H1 (cell line): Measurements from ENCODE around the gene UVSSA. TPM values are rescaled to one million over a fixed set of nuclear protein-coding genes. Genes with fewer than 3 reads are reported as not detected.

Source experiments
- EGR1 ChIP-seq: IDR thresholded peaks from 2 replicates; pipeline ENCODE4 v1.6.1; 2011; ENCODE audit warnings: low read depth, low read length, borderline replicate concordance
- HDAC2 ChIP-seq, 2 experiments: fragments of 300-600 bp in 1 of 2; sonication (generic) in 1 of 2; IDR thresholded peaks; 2 replicates each; pipeline ENCODE4 v1.6.1; 2011 to 2012; ENCODE audit warnings: low read depth in 2 of 2, low read length in 2 of 2, mild to moderate bottlenecking in 2 of 2, moderate library complexity in 2 of 2, borderline replicate concordance in 1 of 2, inconsistent platforms in 1 of 2
- MAFK ChIP-seq: IDR thresholded peaks from 2 replicates; pipeline ENCODE4 v1.6.1; 2012; ENCODE audit warnings: low read depth, mild to moderate bottlenecking, improper control_type of control experiment, low read length
- SP1 ChIP-seq: IDR thresholded peaks from 2 replicates; pipeline ENCODE4 v1.6.1; 2011; ENCODE audit warnings: low read depth, low read length
- SUZ12 ChIP-seq: fragments of 200-600 bp; sonication (generic); IDR thresholded peaks from 2 replicates; pipeline ENCODE4 v1.6.1; 2012; ENCODE audit warnings: mild to moderate bottlenecking, inconsistent platforms, low read length, moderate library complexity, mixed read lengths
- TAF7 ChIP-seq: optimal IDR thresholded peaks from 2 replicates; pipeline ENCODE3; 2011; ENCODE audit warnings: low read depth, mild to moderate bottlenecking, inconsistent platforms, low read length, moderate library complexity, borderline replicate concordance
- polyA plus RNA-seq, 7 experiments: library from polyadenylated mRNA; depleted of rRNA in 3 of 7; stranded (reverse) in 5 of 7; unstranded in 2 of 7; fragments of >200 nt in 5 of 7; fragments of 200-250 nt in 2 of 7; gene quantifications; 1 replicate in 5 of 7; 2 replicates in 1 of 7; 4 replicates in 1 of 7; pipeline versions ENCODE4 v1.2.1 to v1.2.3, GENCODE V29; 2011 to 2013; ENCODE audit warnings: missing spikeins in 2 of 7, mixed read lengths in 2 of 7
- total RNA-seq: library from RNA; stranded (reverse); fragmentation: NEBNext Ultra II Directional; extraction: Animal tissue kit (Norgen Biotek cat#: 25700); gene quantifications from 2 replicates; pipeline ENCODE4 v1.2.1, GENCODE V29; 2021

UVSSA gene
- total and polyA plus RNA-seq, 2 of the 8 experiments (the other 6 are each of a cell fraction or from before 2014, with no cell fraction given), result 14.5 to 19.4 TPM

DNA sequence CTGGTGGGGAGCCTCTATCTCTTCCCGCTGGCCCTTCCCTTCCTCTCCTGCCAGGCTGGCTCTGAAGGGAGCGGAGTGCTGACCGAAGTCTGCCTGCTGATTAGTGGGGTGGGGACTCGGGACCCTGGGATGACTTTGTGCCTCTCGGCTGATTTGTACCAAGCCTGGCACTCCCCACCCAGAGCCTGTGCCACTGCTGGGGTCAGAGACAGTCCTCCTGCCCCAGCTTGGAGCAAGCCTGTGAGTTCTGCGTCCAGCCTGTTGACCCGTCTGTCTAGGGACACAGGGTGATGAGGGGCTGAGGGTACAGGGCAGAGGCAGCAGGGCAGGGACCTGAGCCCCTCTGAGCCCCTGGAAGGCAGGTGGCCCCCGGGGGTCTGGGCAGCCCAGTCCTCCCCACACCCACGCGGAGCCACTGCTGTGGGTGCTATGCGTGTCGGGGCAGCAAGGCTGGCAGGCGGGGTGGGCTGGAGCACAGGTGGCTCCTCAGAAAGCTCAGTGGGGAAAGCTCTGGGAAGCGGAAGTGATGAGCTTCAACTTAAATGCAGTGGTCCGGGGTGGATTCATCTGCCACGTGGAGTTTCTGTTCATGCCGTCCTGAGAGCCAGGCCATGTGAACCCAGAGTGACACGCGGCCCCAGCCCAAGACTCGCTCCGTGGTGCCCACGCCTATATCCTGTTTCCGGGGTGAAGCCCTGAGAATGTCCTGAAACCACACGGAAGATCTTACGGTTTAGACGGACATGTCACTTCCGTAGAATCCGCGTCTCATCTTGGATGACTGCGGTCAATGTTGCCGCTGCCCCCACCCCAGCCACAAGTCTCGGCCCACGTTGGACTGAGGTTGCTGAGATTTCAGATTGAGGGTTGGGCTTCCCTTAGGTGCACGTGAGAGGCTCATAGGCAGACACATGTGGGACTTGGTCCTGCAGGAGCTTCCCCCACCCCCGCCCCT is 21.1 kb upstream of the UVSSA start (continued):
- TF ChIP-seq SUZ12 (no peak), SP1 (no peak), TAF7 (no peak), EGR1 (no peak), MAFK (no peak), HDAC2 (IDR thresholded peaks at IDR 0.05; ENCODE audit: borderline replicate concordance in 1 of 2, low read depth in 2 of 2, low read length in 2 of 2) (no peak)
